ENCODE results near the gene C2CD5. TPM values are rescaled to one million over a fixed set of nuclear protein-coding genes. Genes with fewer than 3 reads are reported as not detected.

C2CD5 gene
- total and polyA plus RNA-seq, 2 of the 13 experiments (the other 11 are each of a cell fraction or from before 2014, with no cell fraction given), result 12.6 to 14.6 TPM

DNA sequence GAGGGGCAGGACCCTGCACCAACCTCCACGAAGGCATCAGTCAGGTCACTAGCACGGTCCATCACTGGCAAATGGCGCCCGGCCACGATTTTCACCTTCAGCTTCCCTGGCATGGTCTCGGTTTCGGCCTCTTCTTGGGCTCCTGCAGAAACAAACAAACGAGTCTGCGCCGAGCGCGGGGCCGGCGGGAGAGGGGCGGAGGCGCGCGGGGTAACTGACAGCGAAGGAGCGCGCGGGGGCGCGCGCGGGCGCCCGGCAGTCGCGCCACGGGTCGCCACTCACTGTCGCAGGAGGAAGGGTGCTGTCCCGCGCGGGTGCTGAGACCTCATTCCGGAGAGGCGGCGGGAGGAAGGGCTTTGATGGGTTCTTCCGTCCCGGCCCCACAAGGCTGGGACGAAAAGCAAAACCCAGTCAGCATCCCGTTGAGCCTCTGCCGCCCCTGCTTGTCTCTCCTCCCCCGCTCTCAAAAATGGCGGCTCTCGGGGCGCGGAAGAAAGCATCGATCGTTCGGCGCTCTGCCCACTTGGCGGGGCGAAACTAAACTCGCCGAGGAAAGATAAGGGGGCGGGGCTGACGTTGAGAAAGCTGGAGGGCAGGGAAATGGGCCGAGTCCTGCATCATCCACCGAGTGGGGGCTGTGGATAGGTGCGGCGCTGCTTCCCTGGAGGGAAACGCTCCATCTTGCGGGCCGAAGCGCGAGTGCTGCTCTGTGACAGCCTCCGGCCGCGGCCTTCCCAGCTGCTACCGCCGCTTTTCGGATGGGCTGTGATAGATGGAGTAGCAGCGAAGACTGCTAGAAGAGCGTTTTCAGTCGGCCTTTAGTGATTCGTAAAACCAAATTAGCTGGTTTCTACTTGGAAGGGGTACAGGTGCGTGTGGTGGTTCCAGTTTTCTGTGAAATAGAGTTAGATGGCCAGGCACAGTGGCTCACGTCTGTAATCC lies at the start of gene C2CD5 (continued):
- TF ChIP-seq, protein P1, sequence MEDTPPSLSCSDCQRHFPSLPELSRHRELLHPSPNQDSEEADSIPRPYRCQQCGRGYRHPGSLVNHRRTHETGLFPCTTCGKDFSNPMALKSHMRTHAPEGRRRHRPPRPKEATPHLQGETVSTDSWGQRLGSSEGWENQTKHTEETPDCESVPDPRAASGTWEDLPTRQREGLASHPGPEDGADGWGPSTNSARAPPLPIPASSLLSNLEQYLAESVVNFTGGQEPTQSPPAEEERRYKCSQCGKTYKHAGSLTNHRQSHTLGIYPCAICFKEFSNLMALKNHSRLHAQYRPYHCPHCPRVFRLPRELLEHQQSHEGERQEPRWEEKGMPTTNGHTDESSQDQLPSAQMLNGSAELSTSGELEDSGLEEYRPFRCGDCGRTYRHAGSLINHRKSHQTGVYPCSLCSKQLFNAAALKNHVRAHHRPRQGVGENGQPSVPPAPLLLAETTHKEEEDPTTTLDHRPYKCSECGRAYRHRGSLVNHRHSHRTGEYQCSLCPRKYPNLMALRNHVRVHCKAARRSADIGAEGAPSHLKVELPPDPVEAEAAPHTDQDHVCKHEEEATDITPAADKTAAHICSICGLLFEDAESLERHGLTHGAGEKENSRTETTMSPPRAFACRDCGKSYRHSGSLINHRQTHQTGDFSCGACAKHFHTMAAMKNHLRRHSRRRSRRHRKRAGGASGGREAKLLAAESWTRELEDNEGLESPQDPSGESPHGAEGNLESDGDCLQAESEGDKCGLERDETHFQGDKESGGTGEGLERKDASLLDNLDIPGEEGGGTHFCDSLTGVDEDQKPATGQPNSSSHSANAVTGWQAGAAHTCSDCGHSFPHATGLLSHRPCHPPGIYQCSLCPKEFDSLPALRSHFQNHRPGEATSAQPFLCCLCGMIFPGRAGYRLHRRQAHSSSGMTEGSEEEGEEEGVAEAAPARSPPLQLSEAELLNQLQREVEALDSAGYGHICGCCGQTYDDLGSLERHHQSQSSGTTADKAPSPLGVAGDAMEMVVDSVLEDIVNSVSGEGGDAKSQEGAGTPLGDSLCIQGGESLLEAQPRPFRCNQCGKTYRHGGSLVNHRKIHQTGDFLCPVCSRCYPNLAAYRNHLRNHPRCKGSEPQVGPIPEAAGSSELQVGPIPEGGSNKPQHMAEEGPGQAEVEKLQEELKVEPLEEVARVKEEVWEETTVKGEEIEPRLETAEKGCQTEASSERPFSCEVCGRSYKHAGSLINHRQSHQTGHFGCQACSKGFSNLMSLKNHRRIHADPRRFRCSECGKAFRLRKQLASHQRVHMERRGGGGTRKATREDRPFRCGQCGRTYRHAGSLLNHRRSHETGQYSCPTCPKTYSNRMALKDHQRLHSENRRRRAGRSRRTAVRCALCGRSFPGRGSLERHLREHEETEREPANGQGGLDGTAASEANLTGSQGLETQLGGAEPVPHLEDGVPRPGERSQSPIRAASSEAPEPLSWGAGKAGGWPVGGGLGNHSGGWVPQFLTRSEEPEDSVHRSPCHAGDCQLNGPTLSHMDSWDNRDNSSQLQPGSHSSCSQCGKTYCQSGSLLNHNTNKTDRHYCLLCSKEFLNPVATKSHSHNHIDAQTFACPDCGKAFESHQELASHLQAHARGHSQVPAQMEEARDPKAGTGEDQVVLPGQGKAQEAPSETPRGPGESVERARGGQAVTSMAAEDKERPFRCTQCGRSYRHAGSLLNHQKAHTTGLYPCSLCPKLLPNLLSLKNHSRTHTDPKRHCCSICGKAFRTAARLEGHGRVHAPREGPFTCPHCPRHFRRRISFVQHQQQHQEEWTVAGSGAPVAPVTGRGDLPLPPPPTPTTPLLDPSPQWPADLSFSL (CRISPR knock-in tag; IDR thresholded peaks at IDR 0.05), result no peak
- TF ChIP-seq ZNF253 (CRISPR knock-in tag; IDR thresholded peaks at IDR 0.05; ENCODE audit: borderline replicate concordance) (peak; percentile 88; the same call in 1 of the 2 replicates), MZF1 (CRISPR knock-in tag; IDR thresholded peaks at IDR 0.05; ENCODE audit: borderline replicate concordance) (no peak; the same call in 1 of the 2 replicates), ZNF607 (CRISPR knock-in tag; IDR thresholded peaks at IDR 0.05; ENCODE audit: borderline replicate concordance) (no peak), E2F5 (CRISPR knock-in tag; conservative IDR thresholded peaks at IDR 0.05) (peak; percentile 81), ONECUT2 (CRISPR knock-in tag; IDR thresholded peaks at IDR 0.05) (peak; percentile 81), ETV6 (CRISPR knock-in tag; conservative IDR thresholded peaks at IDR 0.05) (no peak), ZKSCAN1 (IDR thresholded peaks at IDR 0.05; ENCODE audit: low read length) (no peak), ZNF224 (CRISPR knock-in tag; IDR thresholded peaks at IDR 0.05) (0 out of 2 replicates have a peak, but pooled peaks have one; percentile 45), FOXA1 (IDR thresholded peaks at IDR 0.05) (no peak), FOXA1 (CRISPR knock-in tag; IDR thresholded peaks at IDR 0.05) (peak; percentile 56), XRCC5 (optimal IDR thresholded peaks at IDR 0.05; ENCODE audit: low read length) (peak; percentile 100)
- TF ChIP-seq, protein P2, sequence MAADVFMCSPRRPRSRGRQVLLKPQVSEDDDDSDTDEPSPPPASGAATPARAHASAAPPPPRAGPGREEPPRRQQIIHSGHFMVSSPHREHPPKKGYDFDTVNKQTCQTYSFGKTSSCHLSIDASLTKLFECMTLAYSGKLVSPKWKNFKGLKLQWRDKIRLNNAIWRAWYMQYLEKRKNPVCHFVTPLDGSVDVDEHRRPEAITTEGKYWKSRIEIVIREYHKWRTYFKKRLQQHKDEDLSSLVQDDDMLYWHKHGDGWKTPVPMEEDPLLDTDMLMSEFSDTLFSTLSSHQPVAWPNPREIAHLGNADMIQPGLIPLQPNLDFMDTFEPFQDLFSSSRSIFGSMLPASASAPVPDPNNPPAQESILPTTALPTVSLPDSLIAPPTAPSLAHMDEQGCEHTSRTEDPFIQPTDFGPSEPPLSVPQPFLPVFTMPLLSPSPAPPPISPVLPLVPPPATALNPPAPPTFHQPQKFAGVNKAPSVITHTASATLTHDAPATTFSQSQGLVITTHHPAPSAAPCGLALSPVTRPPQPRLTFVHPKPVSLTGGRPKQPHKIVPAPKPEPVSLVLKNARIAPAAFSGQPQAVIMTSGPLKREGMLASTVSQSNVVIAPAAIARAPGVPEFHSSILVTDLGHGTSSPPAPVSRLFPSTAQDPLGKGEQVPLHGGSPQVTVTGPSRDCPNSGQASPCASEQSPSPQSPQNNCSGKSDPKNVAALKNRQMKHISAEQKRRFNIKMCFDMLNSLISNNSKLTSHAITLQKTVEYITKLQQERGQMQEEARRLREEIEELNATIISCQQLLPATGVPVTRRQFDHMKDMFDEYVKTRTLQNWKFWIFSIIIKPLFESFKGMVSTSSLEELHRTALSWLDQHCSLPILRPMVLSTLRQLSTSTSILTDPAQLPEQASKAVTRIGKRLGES (CRISPR knock-in tag; IDR thresholded peaks at IDR 0.05; ENCODE audit: borderline replicate concordance), result peak; percentile 12; the same call in 1 of the 2 replicates
- TF ChIP-seq, protein P3, sequence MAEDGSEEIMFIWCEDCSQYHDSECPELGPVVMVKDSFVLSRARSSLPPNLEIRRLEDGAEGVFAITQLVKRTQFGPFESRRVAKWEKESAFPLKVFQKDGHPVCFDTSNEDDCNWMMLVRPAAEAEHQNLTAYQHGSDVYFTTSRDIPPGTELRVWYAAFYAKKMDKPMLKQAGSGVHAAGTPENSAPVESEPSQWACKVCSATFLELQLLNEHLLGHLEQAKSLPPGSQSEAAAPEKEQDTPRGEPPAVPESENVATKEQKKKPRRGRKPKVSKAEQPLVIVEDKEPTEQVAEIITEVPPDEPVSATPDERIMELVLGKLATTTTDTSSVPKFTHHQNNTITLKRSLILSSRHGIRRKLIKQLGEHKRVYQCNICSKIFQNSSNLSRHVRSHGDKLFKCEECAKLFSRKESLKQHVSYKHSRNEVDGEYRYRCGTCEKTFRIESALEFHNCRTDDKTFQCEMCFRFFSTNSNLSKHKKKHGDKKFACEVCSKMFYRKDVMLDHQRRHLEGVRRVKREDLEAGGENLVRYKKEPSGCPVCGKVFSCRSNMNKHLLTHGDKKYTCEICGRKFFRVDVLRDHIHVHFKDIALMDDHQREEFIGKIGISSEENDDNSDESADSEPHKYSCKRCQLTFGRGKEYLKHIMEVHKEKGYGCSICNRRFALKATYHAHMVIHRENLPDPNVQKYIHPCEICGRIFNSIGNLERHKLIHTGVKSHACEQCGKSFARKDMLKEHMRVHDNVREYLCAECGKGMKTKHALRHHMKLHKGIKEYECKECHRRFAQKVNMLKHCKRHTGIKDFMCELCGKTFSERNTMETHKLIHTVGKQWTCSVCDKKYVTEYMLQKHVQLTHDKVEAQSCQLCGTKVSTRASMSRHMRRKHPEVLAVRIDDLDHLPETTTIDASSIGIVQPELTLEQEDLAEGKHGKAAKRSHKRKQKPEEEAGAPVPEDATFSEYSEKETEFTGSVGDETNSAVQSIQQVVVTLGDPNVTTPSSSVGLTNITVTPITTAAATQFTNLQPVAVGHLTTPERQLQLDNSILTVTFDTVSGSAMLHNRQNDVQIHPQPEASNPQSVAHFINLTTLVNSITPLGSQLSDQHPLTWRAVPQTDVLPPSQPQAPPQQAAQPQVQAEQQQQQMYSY (CRISPR knock-in tag; IDR thresholded peaks at IDR 0.05), result 0 out of 2 replicates have a peak, but pooled peaks have one; percentile 34
